Kidney (tissue), 14 donors: Measurements from ENCODE around the gene NFIA. TPM values are rescaled to one million over a fixed set of nuclear protein-coding genes. Genes with fewer than 3 reads are reported as not detected.

Source experiments
- DNase-seq, 5 donors: peaks; one replicate each; pipeline ENCODE4 v3.0.0-alpha.2; 2013 to 2020
- FAIRE-seq: peaks from 2 replicates; lab custom pipeline; 2012; peaks lifted over from hg19 to GRCh38; lab: Jason Lieb, UNC
- H3K27ac ChIP-seq, 2 donors: one replicate each; pipeline ENCODE4 v1.7.0; 2013; ENCODE audit warnings: low read depth in 2 of 2, low read length in 2 of 2, inconsistent platforms in 1 of 2
- H3K27me3 ChIP-seq: one replicate; pipeline ENCODE4 v1.7.1; 2013; ENCODE audit warnings: low read length, inconsistent platforms; ENCODE audit not compliant: control insufficient read depth, insufficient read depth
- H3K36me3 ChIP-seq, 3 donors: one replicate each; pipeline versions ENCODE4 v1.7.0 to v1.7.1; 2013; ENCODE audit warnings: low read length in 3 of 3, control low read depth in 1 of 3, inconsistent platforms in 1 of 3; ENCODE audit not compliant: insufficient read depth in 3 of 3, control insufficient read depth in 2 of 3
- H3K4me1 ChIP-seq, 3 donors: one replicate each; pipeline versions ENCODE4 v1.7.0 to v1.7.1; 2013; ENCODE audit warnings: low read length in 3 of 3, inconsistent platforms in 1 of 3, low read depth in 1 of 3; ENCODE audit not compliant: control insufficient read depth in 2 of 3, insufficient read depth in 2 of 3
- H3K4me3 ChIP-seq, 3 donors: one replicate each; pipeline versions ENCODE4 v1.7.0 to v1.8.1; 2013; ENCODE audit warnings: low read length in 3 of 3, control low read depth in 1 of 3, inconsistent platforms in 1 of 3
- H3K9ac ChIP-seq, 3 donors: one replicate each; pipeline versions ENCODE4 v1.7.0 to v1.7.1; 2013; ENCODE audit warnings: low read length in 3 of 3, control low read depth in 1 of 3, inconsistent platforms in 1 of 3
- H3K9me3 ChIP-seq, 3 donors: one replicate each; pipeline versions ENCODE4 v1.7.0 to v1.7.1; 2013; ENCODE audit warnings: low read length in 3 of 3, control low read depth in 1 of 3, inconsistent platforms in 1 of 3; ENCODE audit not compliant: control insufficient read depth in 2 of 3, insufficient read depth in 1 of 3
- CTCF ChIP-seq: IDR thresholded peaks from 3 replicates; pipeline ENCODE4 v1.5.1; 2012; ENCODE audit warnings: mild to moderate bottlenecking, moderate library complexity, borderline replicate concordance; ENCODE audit not compliant: insufficient read depth; ENCODE audit errors: extremely low read depth
- intact Hi-C: fragments of 100-400 bp; cut with DNase I; formaldehyde crosslinking; loops from one replicate; pipeline ENCODE4 v1.11.1; 2022
- polyA plus RNA-seq: library from polyadenylated mRNA; stranded (reverse); fragments of 350-450 nt; fragmentation: Illumina TruSeq; extraction: RNeasy Lipid Tissue Mini Kit (QIAGEN cat#74804); gene quantifications from one replicate; pipeline ENCODE4 v1.2.3, GENCODE V29; 2014; ENCODE audit warnings: low read depth, low replicate concordance; ENCODE audit not compliant: insufficient read depth
- total RNA-seq: library from RNA; stranded (reverse); fragmentation: NEBNext Ultra II Directional; extraction: Animal tissue kit (Norgen Biotek cat#: 25700); gene quantifications from one replicate; pipeline ENCODE4 v1.2.1, GENCODE V29; 2021
- donor health status: control.
- donor health status: control.
- donor health status: control.
- donor health status: control.
- donor health status: control.
- donor health status: DM: yes; HTN: yes; CAD: no.
- donor health status: Normal renal cell carcinoma (clear cell type).

The NFIA gene
- total and polyA plus RNA-seq, 2 donors from 2014 or later = 4.8 to 87.5 TPM

- no peak for DNase-seq
- H3K9ac ChIP-seq = no peak overlapping the region
- no peaks in the 10 kb centered on the region for H3K9me3 ChIP-seq
- no peaks in the 10 kb centered on the region for H3K27me3 ChIP-seq
- no peak overlapping the region for H3K27ac ChIP-seq
- no peak overlapping the region for H3K4me3 ChIP-seq
- no peaks in the 10 kb centered on the region for H3K36me3 ChIP-seq
- intact Hi-C loops = no loop called here
- no peak for TF ChIP-seq CTCF
- peaks cover 0 to 4% (median 0%) of the 10 kb centered on the region in 3 donors for H3K4me1 ChIP-seq
- no peak for FAIRE-seq
Measured at GRCh38 chr1:61100578-61100977, 18.2 kb downstream of the NFIA start.

GRCh38 chr1:61101536-61101935 is 19.2 kb downstream of the NFIA start:
- FAIRE-seq (no peak), DNase-seq (no peak)
- H3K27ac ChIP-seq = peak overlapping the region; percentile 0 to 8
- no peaks in the 10 kb centered on the region for H3K27me3 ChIP-seq
- H3K4me3 ChIP-seq = peak overlapping the region in 1 of 3 donors; percentile 3
- no peaks in the 10 kb centered on the region for H3K9me3 ChIP-seq
- no peak for TF ChIP-seq CTCF
- intact Hi-C loops = no loop called here
- H3K9ac ChIP-seq = no peak overlapping the region
- no peaks in the 10 kb centered on the region for H3K36me3 ChIP-seq
- peaks cover 0 to 4% (median 0%) of the 10 kb centered on the region in 3 donors for H3K4me1 ChIP-seq

GRCh38 chr1:61102041-61102440 is 19.7 kb downstream of the NFIA start:
- Histone ChIP-seq H3K4me3 (no peak overlapping the region), H3K27ac (peak overlapping the region; percentile 0 to 28), H3K27me3 (no peaks in the 10 kb centered on the region), H3K9me3 (no peaks in the 10 kb centered on the region), H3K9ac (no peak overlapping the region), H3K36me3 (no peaks in the 10 kb centered on the region), H3K4me1 (peaks cover 0 to 4% (median 0%) of the 10 kb centered on the region in 3 donors)
- no peak for DNase-seq
- TF ChIP-seq CTCF = no peak
- peak; percentile 23 for FAIRE-seq
- intact Hi-C loops = no loop called here

GRCh38 chr1:61102621-61103020 is 20.3 kb downstream of the NFIA start:
- H3K9ac ChIP-seq = no peak overlapping the region

More at GRCh38 chr1:61102621-61103020, 20.3 kb downstream of the NFIA start:
- DNase-seq (no peak), FAIRE-seq (no peak)
- peaks cover 0 to 4% (median 0%) of the 10 kb centered on the region in 3 donors for H3K4me1 ChIP-seq
- H3K27me3 ChIP-seq = no peaks in the 10 kb centered on the region
- H3K4me3 ChIP-seq = no peak overlapping the region
- H3K36me3 ChIP-seq = no peaks in the 10 kb centered on the region
- intact Hi-C loops = no loop called here
- H3K27ac ChIP-seq = no peak overlapping the region
- TF ChIP-seq CTCF = no peak
- peaks cover 0 to 2% (median 0%) of the 10 kb centered on the region in 3 donors for H3K9me3 ChIP-seq
